Choroid plexus epithelial cell (primary cell): ENCODE measurements around the gene SLC12A8.

Experiments used
- DNase-seq: peaks from one replicate; pipeline ENCODE4 v3.0.0-alpha.2; 2010; ENCODE audit warnings: low read depth
- H3K4me3 ChIP-seq: 2 replicates; pipeline ENCODE4 v1.5.1; 2011; ENCODE audit warnings: low read depth, mild to moderate bottlenecking, control low read depth, low read length, moderate library complexity
- TF ChIP-seq, protein P1 (sequence below): conservative IDR thresholded peaks from 2 replicates; pipeline ENCODE4 v1.5.1; 2011; ENCODE audit warnings: low read depth, mild to moderate bottlenecking, control low read depth, inconsistent platforms, low read length, moderate library complexity

The SLC12A8 gene

DNA sequence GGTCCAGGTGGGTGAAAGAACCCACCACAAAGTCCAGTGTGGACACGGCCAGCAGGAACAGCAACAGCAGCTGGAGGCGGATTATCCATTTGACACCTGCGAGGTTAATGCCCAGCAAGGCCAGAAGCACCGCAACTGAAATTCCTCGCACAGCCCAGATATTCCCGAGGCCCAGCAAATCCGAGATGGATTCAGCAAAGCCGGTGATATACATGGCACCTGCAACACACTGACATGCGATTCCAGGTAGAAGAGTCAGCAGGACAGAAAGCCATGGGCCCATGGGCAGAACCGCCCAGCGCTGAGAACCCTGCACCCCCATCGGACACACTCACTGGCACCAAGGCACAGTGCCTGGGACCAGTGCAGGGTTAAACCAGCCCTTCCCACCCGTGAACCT, 34.8 kb downstream of the SLC12A8 start:
- no peak for DNase-seq
- TF ChIP-seq, protein P1, sequence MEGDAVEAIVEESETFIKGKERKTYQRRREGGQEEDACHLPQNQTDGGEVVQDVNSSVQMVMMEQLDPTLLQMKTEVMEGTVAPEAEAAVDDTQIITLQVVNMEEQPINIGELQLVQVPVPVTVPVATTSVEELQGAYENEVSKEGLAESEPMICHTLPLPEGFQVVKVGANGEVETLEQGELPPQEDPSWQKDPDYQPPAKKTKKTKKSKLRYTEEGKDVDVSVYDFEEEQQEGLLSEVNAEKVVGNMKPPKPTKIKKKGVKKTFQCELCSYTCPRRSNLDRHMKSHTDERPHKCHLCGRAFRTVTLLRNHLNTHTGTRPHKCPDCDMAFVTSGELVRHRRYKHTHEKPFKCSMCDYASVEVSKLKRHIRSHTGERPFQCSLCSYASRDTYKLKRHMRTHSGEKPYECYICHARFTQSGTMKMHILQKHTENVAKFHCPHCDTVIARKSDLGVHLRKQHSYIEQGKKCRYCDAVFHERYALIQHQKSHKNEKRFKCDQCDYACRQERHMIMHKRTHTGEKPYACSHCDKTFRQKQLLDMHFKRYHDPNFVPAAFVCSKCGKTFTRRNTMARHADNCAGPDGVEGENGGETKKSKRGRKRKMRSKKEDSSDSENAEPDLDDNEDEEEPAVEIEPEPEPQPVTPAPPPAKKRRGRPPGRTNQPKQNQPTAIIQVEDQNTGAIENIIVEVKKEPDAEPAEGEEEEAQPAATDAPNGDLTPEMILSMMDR, result no peak

DNA sequence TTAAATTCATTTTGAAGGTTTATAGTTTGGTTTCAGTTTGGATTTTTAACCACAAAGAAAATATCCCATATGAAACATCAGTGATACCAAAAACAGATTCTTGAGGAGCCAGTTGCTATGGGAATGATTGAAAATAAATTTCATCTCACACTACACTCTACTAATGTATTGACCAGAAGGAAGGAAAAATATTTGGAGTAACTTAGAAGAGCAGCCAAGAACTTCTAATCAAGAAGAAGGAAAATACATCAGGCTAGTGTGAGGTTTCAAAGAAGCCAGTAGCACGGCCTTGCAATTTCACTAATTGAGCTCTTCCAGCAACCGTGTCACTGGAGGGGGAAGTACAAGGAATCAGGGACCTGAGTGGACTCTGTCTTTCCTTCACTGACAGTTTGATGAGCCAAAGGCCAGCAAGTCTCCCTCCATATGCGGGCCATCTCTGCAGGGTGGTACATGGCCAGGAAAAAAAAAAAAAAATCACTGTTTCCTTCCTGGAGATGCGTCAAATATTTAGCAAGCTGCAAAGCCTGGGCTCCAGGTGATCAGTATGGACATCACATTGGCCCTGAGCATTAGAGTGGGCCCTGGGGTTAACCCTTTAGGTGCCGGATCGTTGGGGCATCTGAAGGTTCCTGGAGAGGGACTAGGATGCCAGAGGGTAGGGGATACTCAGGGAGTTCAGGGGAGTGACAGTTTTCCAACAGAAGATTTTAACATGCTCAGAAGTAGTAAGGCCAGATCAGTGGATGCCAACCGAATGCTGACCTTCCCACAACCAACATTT, 37.1 kb downstream of the SLC12A8 start:
- DNase-seq, result no peak

More for the DNA sequence above, 34.8 kb downstream of the SLC12A8 start:
- no peak overlapping the region for H3K4me3 ChIP-seq

DNA sequence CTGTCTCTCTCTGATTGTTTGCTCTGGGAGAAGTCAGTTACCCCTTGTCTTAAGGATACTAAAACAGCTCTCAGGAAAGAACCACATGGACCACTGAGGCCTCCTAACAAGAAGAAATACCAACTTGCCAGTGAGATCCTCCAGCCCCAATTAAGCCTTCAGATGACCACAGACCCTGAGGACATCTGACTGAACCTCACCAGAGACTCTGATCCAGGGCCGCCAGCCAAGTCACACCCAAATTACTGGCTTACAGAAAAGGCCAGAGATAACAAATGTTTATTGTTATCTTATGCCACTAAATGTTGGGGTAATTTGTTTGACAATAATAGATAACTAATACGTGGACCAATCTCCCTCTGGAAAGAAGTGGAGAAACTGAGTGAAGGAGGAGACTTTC, 40.2 kb downstream of the SLC12A8 start:
- TF ChIP-seq, protein P1, result no peak
- H3K4me3 ChIP-seq, result no peak overlapping the region
- no peak for DNase-seq

More for the DNA sequence above, 37.1 kb downstream of the SLC12A8 start:
- TF ChIP-seq, protein P1, result no peak
- H3K4me3 ChIP-seq, result no peak overlapping the region

DNA sequence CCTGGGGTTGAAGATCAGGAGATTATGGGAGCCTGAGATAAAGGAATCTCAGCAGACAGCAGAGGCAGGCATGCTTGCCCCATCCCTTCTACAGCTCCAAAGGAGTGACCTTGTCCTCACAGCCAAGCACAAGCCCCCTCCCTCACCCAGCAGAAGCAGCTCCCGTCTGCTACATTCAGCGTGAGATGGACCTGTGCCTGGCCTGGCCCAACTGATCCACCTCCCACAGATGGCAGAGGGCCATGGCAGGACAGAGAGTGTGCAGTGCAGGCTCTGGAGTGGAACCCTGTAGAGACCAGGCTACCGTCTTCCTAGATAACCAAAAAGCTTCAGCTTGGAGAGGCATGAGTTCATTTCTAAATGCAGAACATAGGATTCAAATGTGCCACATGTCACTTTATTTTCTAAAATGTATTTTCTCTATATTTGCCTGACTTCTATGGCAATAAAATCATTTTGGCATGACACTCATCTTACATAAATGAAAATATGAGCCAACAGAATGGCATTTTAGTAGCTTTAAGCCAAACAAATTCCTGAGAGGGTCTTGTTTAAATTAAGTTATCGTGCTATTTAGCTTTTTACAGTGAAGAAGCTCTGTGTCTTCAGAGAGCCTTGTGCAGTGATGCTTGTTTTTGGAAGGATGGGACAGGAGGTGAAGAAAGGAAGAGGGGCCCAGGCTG, 43.7 kb downstream of the SLC12A8 start:
- H3K4me3 ChIP-seq, result no peak overlapping the region
- DNase-seq, result no peak
- TF ChIP-seq, protein P1, result no peak

DNA sequence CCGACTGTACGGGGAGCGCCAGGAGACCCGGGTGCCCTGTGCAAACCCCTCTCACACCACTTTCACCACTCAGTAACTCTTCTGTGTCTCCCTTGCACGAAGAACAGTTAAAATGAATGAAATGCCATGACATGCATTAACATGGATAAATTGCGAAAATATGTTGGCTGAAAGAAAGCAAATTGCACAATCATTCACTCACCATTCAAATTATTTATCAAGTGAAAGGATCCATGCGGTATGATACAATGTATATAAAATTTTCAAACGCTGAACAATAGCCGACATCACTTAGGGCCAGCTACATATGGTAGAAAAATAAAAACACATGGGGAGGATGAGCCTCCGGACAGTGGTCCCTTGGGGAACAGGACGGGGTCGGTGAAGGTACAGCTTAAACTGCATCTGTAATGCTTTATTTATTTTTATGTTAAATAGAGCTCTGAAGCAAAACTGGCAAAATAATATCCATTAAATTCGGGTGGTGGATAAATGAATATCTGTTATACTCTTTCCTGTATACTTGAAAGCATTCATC, 45.9 kb downstream of the SLC12A8 start:
- no peak overlapping the region for H3K4me3 ChIP-seq
- no peak for DNase-seq
- TF ChIP-seq, protein P1, result no peak

DNA sequence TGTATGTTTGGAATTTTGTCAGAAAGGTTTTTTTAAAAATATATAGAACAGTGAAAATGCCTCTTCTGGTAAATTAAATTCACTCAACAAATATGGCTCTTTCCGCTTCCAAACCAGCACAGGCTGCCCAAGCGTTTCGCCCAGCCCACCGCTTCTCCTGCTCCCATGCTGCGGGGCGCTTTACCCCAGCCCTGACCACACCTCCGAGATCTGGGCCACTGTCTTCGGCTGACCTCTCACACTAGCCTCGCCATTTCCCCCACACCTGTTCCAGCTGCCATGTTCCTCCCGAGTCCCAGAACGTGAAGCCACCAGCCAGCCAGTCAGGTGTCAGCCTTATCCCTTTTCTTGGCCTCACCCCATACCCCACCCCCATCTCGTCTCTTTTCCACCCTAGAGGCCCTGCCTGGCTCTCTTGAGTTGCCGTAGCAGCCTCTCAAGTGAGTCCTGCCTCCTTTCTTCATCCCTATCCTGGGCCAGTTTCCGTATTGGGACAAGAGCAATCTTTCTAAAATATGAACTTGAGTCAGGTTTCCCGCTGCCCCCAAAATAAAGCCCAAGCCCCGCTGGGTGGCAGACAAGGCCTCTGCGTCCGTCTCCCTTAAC, 46.5 kb downstream of the SLC12A8 start:
- H3K4me3 ChIP-seq, result no peak overlapping the region
- no peak for DNase-seq
- TF ChIP-seq, protein P1, result no peak
